ENCODE results near the gene CTAG1B.
"Not testable (repeated sequence)": the region's sequence is repeated elsewhere in the genome, so short reads cannot be mapped to it uniquely, and the experiment has no call there.

The CTAG1B gene
- 0 reads per million in 17 experiments for total RNA-seq

DNA sequence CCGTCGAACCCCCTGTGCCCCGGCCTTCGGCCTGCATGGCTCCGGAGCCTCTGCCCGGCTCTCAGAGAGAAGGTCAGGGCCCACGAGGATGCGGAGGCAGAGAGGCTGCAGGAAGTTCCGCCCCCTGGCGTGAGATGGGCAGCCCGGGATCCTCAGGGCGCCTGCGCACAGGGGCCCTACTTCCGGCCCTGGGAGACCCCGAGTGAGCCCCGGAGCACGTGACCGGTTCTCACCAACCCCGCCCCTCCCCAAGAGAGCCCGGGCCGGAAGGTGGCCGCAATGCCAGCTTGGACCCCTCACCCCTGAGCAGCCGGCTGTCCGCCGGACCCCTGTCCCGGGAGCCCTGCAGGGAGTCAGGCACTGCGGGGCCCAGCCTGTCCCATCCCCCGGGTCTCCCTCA, at the start of gene CTAG1B:
Gene CTAG1B (minus strand): TSS at position 101 of the 400 bp plus-strand sequence. CDS start 64 bp downstream, at position 37.
- DNase-seq = not testable (repeated sequence)

GRCh38 chrX:154661899-154662298, 42.8 kb upstream of the CTAG1B start:
- peak in 2 of 4 experiments; percentile 9 to 38 for DNase-seq

GRCh38 chrX:154661170-154661569, 42.1 kb upstream of the CTAG1B start:
- peak in 3 of 4 experiments; percentile 1 to 42 (median 28) for DNase-seq

DNA sequence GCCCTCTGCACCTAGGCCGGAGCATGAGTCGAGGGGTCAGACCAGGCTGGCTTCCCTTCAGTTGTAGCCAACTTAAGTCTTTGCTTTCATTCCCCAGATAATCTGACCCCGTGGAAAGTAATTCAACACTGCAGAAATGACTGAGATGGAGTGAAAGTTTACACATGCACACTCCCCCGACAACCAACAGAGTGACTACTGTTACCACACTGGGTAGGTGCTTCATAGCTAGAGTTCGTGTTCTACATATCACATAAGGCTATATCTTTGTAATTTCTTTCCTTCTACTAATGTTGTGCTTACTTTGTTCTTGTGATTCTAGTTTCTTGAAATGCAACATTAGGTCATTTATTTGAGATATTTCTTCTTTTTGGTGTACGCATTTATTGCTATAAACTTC, 41.5 kb upstream of the CTAG1B start:
- DNase-seq = no peak

- no peak for DNase-seq
These were observed 39.9 kb upstream of the CTAG1B start for GRCh38 chrX:154658957-154659356.

GRCh38 chrX:154658187-154658586, 39.1 kb upstream of the CTAG1B start:
- no peak for DNase-seq

- no peak for DNase-seq
These were observed 38.2 kb upstream of the CTAG1B start for GRCh38 chrX:154657226-154657805.

DNA sequence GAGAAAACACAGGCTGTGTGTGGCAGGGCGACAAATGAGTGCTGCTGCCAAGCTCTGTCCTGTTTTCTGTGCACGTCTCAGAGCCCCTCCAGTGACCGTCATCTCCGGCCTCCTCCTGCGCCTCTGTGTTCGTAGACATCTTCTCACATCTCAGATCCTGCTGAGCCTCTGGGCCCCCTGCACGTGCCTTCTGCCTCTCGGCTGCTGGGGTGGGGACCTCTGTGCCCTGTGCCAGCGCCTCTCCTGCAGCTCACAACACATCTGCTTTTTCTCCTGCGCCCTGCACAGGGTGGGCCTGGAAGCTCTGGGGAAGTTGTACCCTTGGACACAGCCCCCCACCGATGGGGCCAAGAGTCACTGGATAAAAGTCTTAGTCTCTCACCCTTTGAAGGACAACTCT, 36.7 kb upstream of the CTAG1B start:
- no peak for DNase-seq

GRCh38 chrX:154655346-154655745, 36.3 kb upstream of the CTAG1B start:
- no peak for DNase-seq

DNA sequence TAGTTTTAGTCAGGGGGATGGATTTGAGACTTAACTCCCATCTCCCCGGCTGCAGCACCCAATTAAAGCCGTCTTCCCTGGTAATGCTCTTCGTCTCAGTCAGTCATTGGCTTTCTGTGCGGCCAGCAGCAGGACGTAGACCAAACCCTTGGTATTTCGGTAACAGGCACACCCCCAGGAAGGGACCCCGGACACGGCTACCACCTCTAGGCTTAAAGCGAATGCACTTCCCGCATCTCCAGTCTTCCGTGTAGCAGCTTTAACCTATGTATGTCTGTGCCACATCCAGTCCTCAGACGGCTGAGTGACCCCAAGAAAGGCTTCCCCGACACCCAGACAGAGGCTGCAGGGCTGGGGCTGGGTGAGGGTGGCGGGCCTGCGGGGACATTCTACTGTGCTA, 35.8 kb upstream of the CTAG1B start:
- no peak for DNase-seq

GRCh38 chrX:154654372-154654771, 35.3 kb upstream of the CTAG1B start:
- DNase-seq = no peak

DNA sequence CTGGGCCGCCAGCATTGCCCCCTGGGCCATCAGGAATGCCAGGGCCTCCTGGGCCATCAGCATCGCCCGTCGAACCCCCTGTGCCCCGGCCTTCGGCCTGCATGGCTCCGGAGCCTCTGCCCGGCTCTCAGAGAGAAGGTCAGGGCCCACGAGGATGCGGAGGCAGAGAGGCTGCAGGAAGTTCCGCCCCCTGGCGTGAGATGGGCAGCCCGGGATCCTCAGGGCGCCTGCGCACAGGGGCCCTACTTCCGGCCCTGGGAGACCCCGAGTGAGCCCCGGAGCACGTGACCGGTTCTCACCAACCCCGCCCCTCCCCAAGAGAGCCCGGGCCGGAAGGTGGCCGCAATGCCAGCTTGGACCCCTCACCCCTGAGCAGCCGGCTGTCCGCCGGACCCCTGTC, 34.3 kb upstream of the CTAG1B start, which contains the start of gene CTAG2:
Gene CTAG2 (minus strand): TSS at position 167 of the 400 bp plus-strand sequence. CDS start 64 bp downstream, at position 103.
- not testable (repeated sequence) for DNase-seq

DNA sequence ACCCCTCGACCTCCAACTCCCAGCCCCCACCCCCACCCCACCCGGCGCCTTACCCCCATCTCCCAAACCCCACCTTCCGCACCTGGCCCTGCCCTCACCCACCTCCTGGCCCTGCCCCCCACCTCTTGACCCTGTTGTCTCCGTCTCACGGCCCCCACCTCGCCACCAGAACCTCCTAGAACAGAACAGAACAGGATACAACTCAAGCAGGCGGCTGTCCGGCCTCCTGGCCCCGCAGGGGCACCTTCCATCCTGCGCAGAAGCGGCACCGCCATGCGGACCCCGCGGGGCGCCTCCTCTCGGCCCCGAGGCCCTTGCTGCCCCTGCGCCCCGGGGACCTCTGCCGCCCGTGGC, 33.9 kb upstream of the CTAG1B start:
- DNase-seq = no peak

- DNase-seq = no peak
These were observed 33.4 kb upstream of the CTAG1B start for GRCh38 chrX:154652311-154653047.

DNA sequence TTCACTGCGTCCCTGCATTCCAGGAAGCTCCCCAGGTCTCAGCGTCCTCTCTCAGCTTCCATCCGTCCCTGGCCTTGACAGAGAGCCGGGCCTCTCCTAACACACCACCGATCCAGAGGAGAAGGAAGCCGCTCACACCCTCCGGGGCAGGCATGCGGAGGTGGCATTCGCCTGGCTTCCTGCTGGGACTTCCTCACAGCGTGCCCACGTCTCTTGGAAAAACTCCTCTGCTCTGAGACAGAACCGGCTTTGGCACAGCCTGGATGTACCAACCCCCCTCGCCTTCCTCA, 31.1 kb upstream of the CTAG1B start:
- peak; percentile 24 to 67 (median 51) for DNase-seq

- no peak for DNase-seq
These were observed 30.6 kb upstream of the CTAG1B start for GRCh38 chrX:154649503-154650220.

DNA sequence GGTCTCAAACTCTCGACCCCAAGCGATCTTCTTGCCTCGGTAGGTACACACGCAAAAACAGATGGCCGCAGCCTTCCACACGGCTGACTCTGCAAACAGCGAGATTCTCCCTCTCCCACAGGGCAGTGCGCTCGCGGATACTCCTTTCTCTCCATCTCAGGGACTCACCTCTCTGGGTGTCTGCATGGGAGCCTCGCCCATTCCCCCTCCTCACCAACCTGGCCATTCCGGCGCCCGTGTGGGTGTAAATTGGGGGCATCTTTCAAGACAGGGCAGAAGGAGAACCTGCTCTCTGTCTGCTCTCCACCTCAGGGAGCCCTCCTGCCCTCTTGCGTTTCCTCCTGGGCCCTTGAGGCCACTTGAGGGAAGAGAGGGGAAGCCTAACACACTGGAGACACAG, 29.8 kb upstream of the CTAG1B start:
- no peak for DNase-seq

GRCh38 chrX:154645745-154646378, 26.8 kb upstream of the CTAG1B start:
- DNase-seq = not testable (repeated sequence)

- DNase-seq = not testable (repeated sequence)
These were observed 24.6 kb upstream of the CTAG1B start for GRCh38 chrX:154643708-154644107.

- not testable (repeated sequence) for DNase-seq
These were observed 22.7 kb upstream of the CTAG1B start for GRCh38 chrX:154641740-154642139.

DNA sequence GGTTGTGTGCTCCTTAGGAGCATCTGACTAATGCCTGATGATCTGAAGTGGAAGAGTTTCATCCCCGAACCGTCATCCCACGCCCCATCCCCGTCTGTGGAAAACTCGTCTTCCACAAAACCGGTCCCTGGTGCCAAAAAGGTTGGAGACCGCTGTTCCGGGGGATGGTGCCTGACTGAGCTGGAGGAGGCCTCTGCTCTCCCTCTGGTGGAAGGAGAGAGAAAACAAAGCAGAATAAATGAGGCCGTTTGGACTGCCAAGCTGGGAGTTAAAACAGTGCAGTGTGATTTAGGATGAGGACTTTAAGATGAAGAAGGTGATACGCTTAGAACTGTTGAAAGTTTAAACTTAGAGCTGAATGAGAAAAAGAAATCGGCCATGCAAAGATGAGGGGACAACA, 14.6 kb upstream of the CTAG1B start:
- DNase-seq = not testable (repeated sequence)

DNA sequence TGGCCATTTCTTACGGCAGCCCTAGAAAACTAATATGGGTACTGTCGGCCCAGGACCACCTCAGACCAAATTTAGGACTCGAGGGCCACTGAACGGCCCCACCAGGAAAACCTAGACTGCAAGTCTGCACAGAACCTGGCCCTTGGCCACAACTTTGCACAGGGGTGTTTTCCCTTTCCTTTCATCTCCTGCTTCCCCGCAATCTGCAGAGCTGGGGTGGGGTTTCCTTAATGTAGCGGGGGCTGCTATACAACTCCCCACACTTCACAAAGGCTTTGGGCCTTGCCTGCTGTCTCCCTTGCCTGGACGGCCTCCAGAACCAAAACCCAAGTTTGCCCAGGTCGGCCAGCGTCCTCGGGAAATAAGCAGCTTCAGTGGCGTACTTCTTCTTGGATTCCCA, 11.9 kb upstream of the CTAG1B start:
- not testable (repeated sequence) for DNase-seq

GRCh38 chrX:154628960-154629359, 9.9 kb upstream of the CTAG1B start:
- DNase-seq = not testable (repeated sequence)

All from suppressor macrophage (primary cell).